H1 (cell line): ENCODE measurements around the gene OSBP2. TPM values are rescaled to one million over a fixed set of nuclear protein-coding genes. Genes with fewer than 3 reads are reported as not detected.

ENCODE experiments used
- CTCF ChIA-PET: fragments of 300-600 bp; sonication (Branson Sonifier 250); formaldehyde crosslinking; loops from one replicate; lab custom pipeline; 2021; ENCODE audit not compliant: partially characterized antibody; lab: Charles Lee
- POLR2A ChIA-PET: fragments of 300-600 bp; sonication (Branson Sonifier 250); formaldehyde crosslinking; loops from one replicate; lab custom pipeline; 2021; ENCODE audit warnings: inconsistent platforms; ENCODE audit not compliant: partially characterized antibody; lab: Charles Lee
- DNase-seq, 2 experiments: peaks; one replicate each; pipeline versions ENCODE4 v3.0.0 to v3.0.0-alpha.2; 2010 to 2022; ENCODE audit warnings: low spot score in 2 of 2, low read depth in 1 of 2, mixed read lengths in 1 of 2
- FAIRE-seq: peaks from 2 replicates; lab custom pipeline; 2011; peaks lifted over from hg19 to GRCh38; lab: Jason Lieb, UNC
- H2AFZ ChIP-seq: 2 replicates; pipeline ENCODE4 v1.8.1; 2012; ENCODE audit warnings: low read length, inconsistent platforms
- H2AK5ac ChIP-seq: 2 replicates; pipeline ENCODE4 v1.6.1; 2013; ENCODE audit warnings: low read depth, low read length
- H2BK120ac ChIP-seq: replicated peaks from 2 replicates; pipeline ENCODE3; 2013; ENCODE audit warnings: low read depth, low read length, inconsistent platforms
- H2BK12ac ChIP-seq: 2 replicates; pipeline ENCODE4 v1.6.1; 2013; ENCODE audit warnings: low read depth, low read length
- H2BK15ac ChIP-seq: 2 replicates; pipeline ENCODE4 v1.6.1; 2013; ENCODE audit warnings: low read length
- H2BK20ac ChIP-seq: 2 replicates; pipeline ENCODE4 v1.6.1; 2013; ENCODE audit warnings: low read length
- H2BK5ac ChIP-seq: 2 replicates; pipeline ENCODE4 v1.6.1; 2013; ENCODE audit warnings: low read depth, low read length
- H3K14ac ChIP-seq: 2 replicates; pipeline ENCODE4 v1.6.1; 2013; ENCODE audit warnings: inconsistent platforms; ENCODE audit not compliant: insufficient read length
- H3K18ac ChIP-seq: 2 replicates; pipeline ENCODE4 v1.6.1; 2013; ENCODE audit warnings: low read length; ENCODE audit errors: extremely low read depth
- H3K23ac ChIP-seq: 2 replicates; pipeline ENCODE4 v1.6.1; 2013; ENCODE audit warnings: inconsistent platforms; ENCODE audit not compliant: insufficient read length
- H3K23me2 ChIP-seq: 2 replicates; pipeline ENCODE4 v1.6.1; 2013; ENCODE audit warnings: low read depth, low read length
- H3K27ac ChIP-seq: 2 replicates; pipeline ENCODE4 v1.6.1; 2011; ENCODE audit warnings: low read depth, low read length, inconsistent platforms
- H3K27me3 ChIP-seq, 4 experiments: replicated peaks in 1 of 4; 1 replicate in 1 of 4; 2 replicates in 3 of 4; pipeline versions ENCODE4 v1.6.1 to v1.8.1; 2011 to 2013; ENCODE audit warnings: low read length in 3 of 4, mild to moderate bottlenecking in 3 of 4, inconsistent platforms in 2 of 4, mixed read lengths in 2 of 4, moderate library complexity in 1 of 4; ENCODE audit not compliant: control insufficient read depth in 3 of 4, insufficient read depth in 3 of 4; ENCODE audit errors: extremely low read depth in 1 of 4
- H3K36me3 ChIP-seq, 4 experiments: 2 replicates each; pipeline versions ENCODE4 v1.6.1 to v1.8.1; 2011 to 2013; ENCODE audit warnings: mild to moderate bottlenecking in 4 of 4, low read length in 3 of 4, moderate library complexity in 2 of 4, control low read depth in 1 of 4, inconsistent platforms in 1 of 4; ENCODE audit not compliant: insufficient read depth in 4 of 4, control insufficient read depth in 2 of 4
- H3K4ac ChIP-seq: replicated peaks from 2 replicates; pipeline ENCODE3; 2013; ENCODE audit warnings: low read length, low read depth, mixed read lengths, inconsistent platforms; ENCODE audit not compliant: insufficient read length
- H3K4me1 ChIP-seq, 4 experiments: replicated peaks in 1 of 4; 1 replicate in 1 of 4; 2 replicates in 3 of 4; pipeline versions ENCODE4 v1.6.1 to v1.8.1; 2011 to 2013; ENCODE audit warnings: low read length in 3 of 4, inconsistent platforms in 2 of 4, mixed read lengths in 1 of 4; ENCODE audit not compliant: insufficient read depth in 4 of 4, control insufficient read depth in 3 of 4
- H3K4me2 ChIP-seq, 2 experiments: 2 replicates each; pipeline versions ENCODE4 v1.6.1 to v1.8.1; 2011 to 2013; ENCODE audit warnings: low read depth in 2 of 2, low read length in 2 of 2, control low read depth in 1 of 2, inconsistent platforms in 1 of 2, mild to moderate bottlenecking in 1 of 2; ENCODE audit not compliant: insufficient read depth in 1 of 2
- H3K4me3 ChIP-seq, 4 experiments: fragments of 200-600, 300-600 bp in 1 of 4; sonication (generic), shearing (Covaris generic), sonication (Bioruptor Twin) in 1 of 4; 2 replicates each; pipeline versions ENCODE4 v1.5.1 to v1.8.1; 2011 to 2016; ENCODE audit warnings: low read length in 4 of 4, low read depth in 3 of 4, control low read depth in 2 of 4, inconsistent platforms in 2 of 4, mild to moderate bottlenecking in 2 of 4, mixed read lengths in 1 of 4, moderate library complexity in 1 of 4; ENCODE audit not compliant: insufficient read depth in 2 of 4; ENCODE audit errors: extremely low read depth in 1 of 4
- H3K56ac ChIP-seq: replicated peaks from 2 replicates; pipeline ENCODE3; 2013; ENCODE audit warnings: low read depth, mild to moderate bottlenecking, mixed read lengths, low read length, inconsistent platforms; ENCODE audit not compliant: insufficient read length
- H3K79me1 ChIP-seq: 2 replicates; pipeline ENCODE4 v1.6.1; 2013; ENCODE audit warnings: low read depth, low read length, control low read depth
- H3K79me2 ChIP-seq, 2 experiments: 2 replicates each; pipeline versions ENCODE4 v1.6.1 to v1.8.1; 2012 to 2013; ENCODE audit warnings: low read length in 2 of 2, mild to moderate bottlenecking in 2 of 2, inconsistent platforms in 1 of 2; ENCODE audit not compliant: insufficient read depth in 2 of 2, control insufficient read depth in 1 of 2
- H3K9ac ChIP-seq, 4 experiments: replicated peaks in 1 of 4; 1 replicate in 1 of 4; 2 replicates in 3 of 4; pipeline versions ENCODE4 v1.6.1 to v1.8.1; 2011 to 2013; ENCODE audit warnings: low read depth in 3 of 4, low read length in 3 of 4, control low read depth in 2 of 4, mild to moderate bottlenecking in 2 of 4, moderate library complexity in 2 of 4, inconsistent platforms in 1 of 4; ENCODE audit errors: extremely low read depth in 1 of 4
- H3K9me3 ChIP-seq, 2 experiments: 2 replicates each; pipeline versions ENCODE4 v1.6.1 to v1.8.1; 2012 to 2013; ENCODE audit warnings: mild to moderate bottlenecking in 2 of 2, moderate library complexity in 2 of 2, control low read depth in 1 of 2, inconsistent platforms in 1 of 2, low read depth in 1 of 2, low read length in 1 of 2, mixed read lengths in 1 of 2; ENCODE audit not compliant: insufficient read depth in 2 of 2
- H4K20me1 ChIP-seq, 2 experiments: replicated peaks in 1 of 2; 2 replicates each; pipeline versions ENCODE3 to v1.8.1; 2011 to 2013; ENCODE audit warnings: inconsistent platforms in 2 of 2, low read length in 2 of 2, mild to moderate bottlenecking in 1 of 2; ENCODE audit not compliant: insufficient read depth in 2 of 2, control insufficient read depth in 1 of 2
- H4K5ac ChIP-seq: 2 replicates; pipeline ENCODE4 v1.6.1; 2013; ENCODE audit warnings: low read length, low read depth, mixed read lengths, inconsistent platforms; ENCODE audit not compliant: insufficient read length
- H4K8ac ChIP-seq: 2 replicates; pipeline ENCODE4 v1.8.0; 2013; ENCODE audit warnings: mild to moderate bottlenecking, moderate library complexity, low read length, inconsistent platforms; ENCODE audit not compliant: insufficient read depth; ENCODE audit errors: extremely low read depth
- H4K91ac ChIP-seq: replicated peaks from 2 replicates; pipeline ENCODE3; 2013; ENCODE audit warnings: low read length, mixed read lengths, inconsistent platforms; ENCODE audit not compliant: insufficient read length
- ASH2L ChIP-seq: fragments of 200-600, 300-600 bp; sonication (generic); IDR thresholded peaks from one replicate; pipeline ENCODE4 v1.7.1; 2017; ENCODE audit warnings: low read length
- CTBP2 ChIP-seq: IDR thresholded peaks from 2 replicates; pipeline ENCODE4 v1.7.0; 2011; ENCODE audit warnings: borderline replicate concordance, mild to moderate bottlenecking, moderate library complexity, mixed read lengths, low read length; ENCODE audit not compliant: insufficient read depth, insufficient read length
- HDAC2 ChIP-seq, 2 experiments: fragments of 300-600 bp in 1 of 2; sonication (generic) in 1 of 2; IDR thresholded peaks; 2 replicates each; pipeline ENCODE4 v1.6.1; 2011 to 2012; ENCODE audit warnings: low read depth in 2 of 2, low read length in 2 of 2, mild to moderate bottlenecking in 2 of 2, moderate library complexity in 2 of 2, borderline replicate concordance in 1 of 2, inconsistent platforms in 1 of 2
- KDM4A ChIP-seq: IDR thresholded peaks from one replicate; pipeline ENCODE4 v1.7.1; 2012; ENCODE audit warnings: low read depth, mild to moderate bottlenecking, moderate library complexity, low read length, inconsistent platforms; ENCODE audit not compliant: severe bottlenecking
- MAX ChIP-seq: IDR thresholded peaks from 2 replicates; pipeline ENCODE4 v1.6.1; 2012; ENCODE audit warnings: inconsistent platforms
- NANOG ChIP-seq: IDR thresholded peaks from 2 replicates; pipeline ENCODE4 v1.6.1; 2011; ENCODE audit warnings: low read length, low read depth, mild to moderate bottlenecking, inconsistent platforms; ENCODE audit not compliant: insufficient read depth, poor library complexity, severe bottlenecking
- RBBP5 ChIP-seq: IDR thresholded peaks from 2 replicates; pipeline ENCODE4 v1.7.1; 2012; ENCODE audit warnings: low read depth, mild to moderate bottlenecking, inconsistent platforms, low read length, moderate library complexity, borderline replicate concordance
- RFX5 ChIP-seq: IDR thresholded peaks from 2 replicates; pipeline ENCODE4 v1.6.1; 2011; ENCODE audit warnings: low read depth, low read length, improper control_type of control experiment, borderline replicate concordance
- SRF ChIP-seq: IDR thresholded peaks from 2 replicates; pipeline ENCODE4 v1.6.1; 2011; ENCODE audit warnings: mild to moderate bottlenecking, low read depth, low read length, moderate library complexity
- SUZ12 ChIP-seq: fragments of 200-600 bp; sonication (generic); IDR thresholded peaks from 2 replicates; pipeline ENCODE4 v1.6.1; 2012; ENCODE audit warnings: mild to moderate bottlenecking, inconsistent platforms, low read length, moderate library complexity, mixed read lengths
- WGBS, 2 experiments: shearing (Covaris generic) in 1 of 2; methylation state at CpG; one replicate each; pipeline versions ENCODE4 v1.1.6 to v1.1.7; 2013 to 2015; ENCODE audit warnings: low lambda C conversion rate in 2 of 2, mixed read lengths in 2 of 2, inconsistent platforms in 1 of 2, low coverage in 1 of 2, missing lambda C conversion rate in 1 of 2; ENCODE audit not compliant: insufficient replicate concordance in 2 of 2, insufficient coverage in 1 of 2, insufficient read length in 1 of 2; ENCODE audit errors: extremely low coverage in 1 of 2, missing lambda C conversion rate in 1 of 2; 5-methylcytosine and 5-hydroxymethylcytosine counted together
- polyA plus RNA-seq, 7 experiments: library from polyadenylated mRNA; depleted of rRNA in 3 of 7; stranded (reverse) in 5 of 7; unstranded in 2 of 7; fragments of >200 nt in 5 of 7; fragments of 200-250 nt in 2 of 7; gene quantifications; 1 replicate in 5 of 7; 2 replicates in 1 of 7; 4 replicates in 1 of 7; pipeline versions ENCODE4 v1.2.1 to v1.2.3, GENCODE V29; 2011 to 2013; ENCODE audit warnings: missing spikeins in 2 of 7, mixed read lengths in 2 of 7
- total RNA-seq: library from RNA; stranded (reverse); fragmentation: NEBNext Ultra II Directional; extraction: Animal tissue kit (Norgen Biotek cat#: 25700); gene quantifications from 2 replicates; pipeline ENCODE4 v1.2.1, GENCODE V29; 2021

The OSBP2 gene
- total and polyA plus RNA-seq, 2 of the 8 experiments (the other 6 are each of a cell fraction or from before 2014, with no cell fraction given) = 3.4 to 3.7 TPM

- no peak overlapping the region for H2AFZ ChIP-seq
- no peak overlapping the region for H3K4ac ChIP-seq
- ChIA-PET CTCF (interaction anchor here (0.6 to 6.5 kb wide), 9 partner anchors 12 to 146 kb away, joined by 3 to 48 read pairs (median 4); no protein-coding TSS in a partner anchor), POLR2A (no interaction called here)
- H3K4me1 ChIP-seq = no peaks in the 10 kb centered on the region
- no peak overlapping the region for H4K8ac ChIP-seq
- H2BK20ac ChIP-seq = no peak overlapping the region
- no peaks in the 10 kb centered on the region for H3K23me2 ChIP-seq
- H2BK120ac ChIP-seq = no peak overlapping the region
- no peak overlapping the region for H4K91ac ChIP-seq
- no peaks in the 10 kb centered on the region for H3K79me1 ChIP-seq
- no peak overlapping the region for H2BK15ac ChIP-seq
- H4K20me1 ChIP-seq = no peaks in the 10 kb centered on the region
- FAIRE-seq (no peak), DNase-seq (no peak)
- H3K27ac ChIP-seq = no peak overlapping the region
- H3K4me2 ChIP-seq = no peak overlapping the region
- no peak overlapping the region for H2BK5ac ChIP-seq
- no peaks in the 10 kb centered on the region for H3K9me3 ChIP-seq
- no peak overlapping the region for H2AK5ac ChIP-seq
- H4K5ac ChIP-seq = no peak overlapping the region
- no peak overlapping the region for H3K18ac ChIP-seq
- H3K23ac ChIP-seq = no peak overlapping the region
- no peak overlapping the region for H3K14ac ChIP-seq
- H3K27me3 ChIP-seq = no peaks in the 10 kb centered on the region
- TF ChIP-seq RFX5 (no peak), RBBP5 (no peak), HDAC2 (IDR thresholded peaks at IDR 0.05; ENCODE audit: borderline replicate concordance in 1 of 2, low read depth in 2 of 2, low read length in 2 of 2) (no peak), ASH2L (no peak), SRF (no peak), KDM4A (no peak), CTBP2 (no peak), NANOG (no peak), MAX (no peak), SUZ12 (no peak)
- peaks cover 2 to 23% (median 10%) of the 10 kb centered on the region in 4 experiments; a peak in 5 of 8 replicates for H3K36me3 ChIP-seq
- WGBS, 2 experiments = 92% methylated on average over 5 of the region's 5 CpGs; no CpG with 5 or more reads in 1 of the 2 experiments
- H3K79me2 ChIP-seq = no peaks in the 10 kb centered on the region
- H3K9ac ChIP-seq = no peak overlapping the region
- H3K4me3 ChIP-seq = no peak overlapping the region
- no peak overlapping the region for H3K56ac ChIP-seq
- no peak overlapping the region for H2BK12ac ChIP-seq
Observed at GRCh38 chr22:30909306-30909705, 214.6 kb downstream of the OSBP2 start.
